Measurements from ENCODE around the gene SUPT20HL2. TPM values are rescaled to one million over a fixed set of nuclear protein-coding genes. Genes with fewer than 3 reads are reported as not detected.

SUPT20HL2 gene
- total and polyA plus RNA-seq, 2 of the 8 experiments (the other 6 are each of a cell fraction or from before 2014, with no cell fraction given) = not detected

DNA sequence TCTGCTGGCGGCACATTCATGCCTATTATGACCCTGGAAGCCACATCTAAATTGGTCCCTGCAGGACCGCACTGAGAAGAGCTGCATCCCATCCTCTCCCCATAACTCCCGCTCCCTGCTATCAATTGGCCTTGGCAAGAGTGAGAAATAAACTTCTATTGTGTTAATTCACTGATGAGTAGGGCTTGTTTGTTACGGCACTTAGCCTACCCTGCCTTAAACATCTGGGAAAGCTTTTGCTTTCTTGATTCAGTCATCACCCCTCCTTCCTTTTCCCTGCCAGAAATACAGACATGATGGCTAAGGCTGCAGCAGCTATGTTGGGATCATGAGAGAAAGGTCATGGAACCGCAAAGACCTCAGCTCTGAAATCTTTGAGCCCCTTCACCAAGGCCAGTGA is 36.5 kb downstream of the SUPT20HL2 start (continued):
- no peak for TF ChIP-seq SIN3A (conservative IDR thresholded peaks at IDR 0.05 in 1 of 2, IDR thresholded peaks at IDR 0.05 in 1 of 2; ENCODE audit: low read depth in 1 of 2, low read length in 2 of 2)
- no peak for TF ChIP-seq NRF1 (IDR thresholded peaks at IDR 0.05; ENCODE audit: low read depth, low read length)
- no peak for TF ChIP-seq KDM4A (IDR thresholded peaks at IDR 0.05; ENCODE audit: low read depth, low read length, severe bottlenecking)
- no peak for TF ChIP-seq SAP30 (IDR thresholded peaks at IDR 0.05; ENCODE audit: insufficient read depth, insufficient replicate concordance, low read length)
- TF ChIP-seq, protein P1, sequence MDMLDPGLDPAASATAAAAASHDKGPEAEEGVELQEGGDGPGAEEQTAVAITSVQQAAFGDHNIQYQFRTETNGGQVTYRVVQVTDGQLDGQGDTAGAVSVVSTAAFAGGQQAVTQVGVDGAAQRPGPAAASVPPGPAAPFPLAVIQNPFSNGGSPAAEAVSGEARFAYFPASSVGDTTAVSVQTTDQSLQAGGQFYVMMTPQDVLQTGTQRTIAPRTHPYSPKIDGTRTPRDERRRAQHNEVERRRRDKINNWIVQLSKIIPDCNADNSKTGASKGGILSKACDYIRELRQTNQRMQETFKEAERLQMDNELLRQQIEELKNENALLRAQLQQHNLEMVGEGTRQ (IDR thresholded peaks at IDR 0.05; ENCODE audit: low read length) = no peak
- TF ChIP-seq CEBPB (IDR thresholded peaks at IDR 0.05; ENCODE audit: low read depth, low read length) = no peak
